ENCODE measurements around the gene ZRANB3.

- TF ChIP-seq RAD21 (IDR thresholded peaks at IDR 0.05) (no peak), REST (IDR thresholded peaks at IDR 0.05) (no peak), CTCF (IDR thresholded peaks at IDR 0.05; ENCODE audit: low read depth, low read length, missing input control) (no peak), TAF1 (conservative IDR thresholded peaks at IDR 0.05) (no peak), MAX (IDR thresholded peaks at IDR 0.05) (no peak), NR2F2 (IDR thresholded peaks at IDR 0.05) (no peak), JUND (IDR thresholded peaks at IDR 0.05) (no peak), YY1 (IDR thresholded peaks at IDR 0.05) (no peak), ZBTB33 (IDR thresholded peaks at IDR 0.05) (no peak)
These were observed 348.4 kb downstream of the ZRANB3 start for GRCh38 chr2:135182601-135183000.

Data from liver (tissue), 3 donors.